ENCODE results near the gene DLX2. TPM values are rescaled to one million over a fixed set of nuclear protein-coding genes. Genes with fewer than 3 reads are reported as not detected.

Gene DLX2
- total RNA-seq, 1 experiment from 2014 or later, result 0.76 TPM

DNA sequence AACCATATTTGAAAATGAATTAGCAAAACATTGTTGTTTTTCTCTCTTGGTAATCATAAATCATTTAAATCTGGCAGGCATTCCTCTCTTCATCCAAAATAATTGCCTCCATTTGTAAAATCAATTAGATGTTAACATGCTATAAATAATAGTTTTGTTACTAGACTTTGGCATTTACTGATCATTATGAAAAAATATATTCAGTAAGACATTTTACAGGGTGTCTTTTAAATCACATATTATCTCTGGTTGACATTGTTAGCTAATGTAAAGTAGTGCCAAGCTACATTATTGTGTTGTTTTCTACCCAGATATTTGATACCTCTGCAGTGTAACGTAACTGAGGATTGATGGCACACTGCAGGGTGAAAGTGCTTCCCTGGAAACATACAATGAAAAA lies 49.2 kb downstream of the DLX2 start:
- Histone ChIP-seq H3K27me3 (ENCODE audit: insufficient read depth, low read depth) (no peaks in the 10 kb centered on the region), H3F3A (ENCODE audit: insufficient read depth, low read depth) (no peaks in the 10 kb centered on the region), H3K4me3 (no peak overlapping the region), H3K4me1 (replicated peaks; ENCODE audit: insufficient read depth) (no peaks in the 10 kb centered on the region), H3K79me2 (ENCODE audit: low read depth) (no peaks in the 10 kb centered on the region), H3K9me3 (ENCODE audit: insufficient read depth, low read depth) (no peaks in the 10 kb centered on the region), H4K20me1 (ENCODE audit: insufficient read depth) (no peaks in the 10 kb centered on the region), H2AFZ (no peak overlapping the region), H3K4me2 (no peak overlapping the region), H3K27ac (no peak overlapping the region), H3K9me2 (ENCODE audit: insufficient read depth) (no peaks in the 10 kb centered on the region), H3K36me3 (ENCODE audit: low read depth) (no peaks in the 10 kb centered on the region)
- intact Hi-C loops (cut with micrococcal nuclease; ENCODE audit: unreplicated experiment), result no loop called here
- TF ChIP-seq EZH2 (IDR thresholded peaks at IDR 0.05; ENCODE audit: low read depth), result no peak
- TF ChIP-seq, protein P1, sequence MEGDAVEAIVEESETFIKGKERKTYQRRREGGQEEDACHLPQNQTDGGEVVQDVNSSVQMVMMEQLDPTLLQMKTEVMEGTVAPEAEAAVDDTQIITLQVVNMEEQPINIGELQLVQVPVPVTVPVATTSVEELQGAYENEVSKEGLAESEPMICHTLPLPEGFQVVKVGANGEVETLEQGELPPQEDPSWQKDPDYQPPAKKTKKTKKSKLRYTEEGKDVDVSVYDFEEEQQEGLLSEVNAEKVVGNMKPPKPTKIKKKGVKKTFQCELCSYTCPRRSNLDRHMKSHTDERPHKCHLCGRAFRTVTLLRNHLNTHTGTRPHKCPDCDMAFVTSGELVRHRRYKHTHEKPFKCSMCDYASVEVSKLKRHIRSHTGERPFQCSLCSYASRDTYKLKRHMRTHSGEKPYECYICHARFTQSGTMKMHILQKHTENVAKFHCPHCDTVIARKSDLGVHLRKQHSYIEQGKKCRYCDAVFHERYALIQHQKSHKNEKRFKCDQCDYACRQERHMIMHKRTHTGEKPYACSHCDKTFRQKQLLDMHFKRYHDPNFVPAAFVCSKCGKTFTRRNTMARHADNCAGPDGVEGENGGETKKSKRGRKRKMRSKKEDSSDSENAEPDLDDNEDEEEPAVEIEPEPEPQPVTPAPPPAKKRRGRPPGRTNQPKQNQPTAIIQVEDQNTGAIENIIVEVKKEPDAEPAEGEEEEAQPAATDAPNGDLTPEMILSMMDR (conservative IDR thresholded peaks at IDR 0.05), result no peak
- ChIA-PET POLR2A (ENCODE audit: unreplicated experiment) (no interaction called here), CTCF (interaction anchor here (0.6 kb wide), 1 partner anchor 24 kb away, joined by 4 read pairs; no protein-coding TSS in a partner anchor)
- no peak for DNase-seq
- BruUV-seq (replicated peaks), result no TSS peak

GRCh38 chr2:172052000-172052983 lies 50.4 kb downstream of the DLX2 start:
- ChIA-PET CTCF (interaction anchor here (0.5 to 0.6 kb wide), 3 partner anchors 103 to 472 kb away, joined by 3 to 4 read pairs (median 3); no protein-coding TSS in a partner anchor), POLR2A (ENCODE audit: unreplicated experiment) (no interaction called here)
- H3F3A ChIP-seq (ENCODE audit: insufficient read depth, low read depth), result no peaks in the 10 kb centered on the region
- DNase-seq, result no peak
- H3K4me3 ChIP-seq, result no peak overlapping the region
- TF ChIP-seq, protein P1 (conservative IDR thresholded peaks at IDR 0.05), result no peak
- no peak for TF ChIP-seq EZH2 (IDR thresholded peaks at IDR 0.05; ENCODE audit: low read depth)
- H2AFZ ChIP-seq, result no peak overlapping the region
- no peak overlapping the region for H3K27ac ChIP-seq
- H3K36me3 ChIP-seq (ENCODE audit: low read depth), result no peaks in the 10 kb centered on the region
- no peaks in the 10 kb centered on the region for H4K20me1 ChIP-seq (ENCODE audit: insufficient read depth)
- no peaks in the 10 kb centered on the region for H3K9me2 ChIP-seq (ENCODE audit: insufficient read depth)
- H3K4me1 ChIP-seq (replicated peaks; ENCODE audit: insufficient read depth), result no peaks in the 10 kb centered on the region
- BruUV-seq (replicated peaks), result no TSS peak
- no peaks in the 10 kb centered on the region for H3K9me3 ChIP-seq (ENCODE audit: insufficient read depth, low read depth)
- intact Hi-C loops (cut with micrococcal nuclease; ENCODE audit: unreplicated experiment), result no loop called here
- H3K27me3 ChIP-seq (ENCODE audit: insufficient read depth, low read depth), result no peaks in the 10 kb centered on the region
- H3K79me2 ChIP-seq (ENCODE audit: low read depth), result no peaks in the 10 kb centered on the region
- no peak overlapping the region for H3K4me2 ChIP-seq

DNA sequence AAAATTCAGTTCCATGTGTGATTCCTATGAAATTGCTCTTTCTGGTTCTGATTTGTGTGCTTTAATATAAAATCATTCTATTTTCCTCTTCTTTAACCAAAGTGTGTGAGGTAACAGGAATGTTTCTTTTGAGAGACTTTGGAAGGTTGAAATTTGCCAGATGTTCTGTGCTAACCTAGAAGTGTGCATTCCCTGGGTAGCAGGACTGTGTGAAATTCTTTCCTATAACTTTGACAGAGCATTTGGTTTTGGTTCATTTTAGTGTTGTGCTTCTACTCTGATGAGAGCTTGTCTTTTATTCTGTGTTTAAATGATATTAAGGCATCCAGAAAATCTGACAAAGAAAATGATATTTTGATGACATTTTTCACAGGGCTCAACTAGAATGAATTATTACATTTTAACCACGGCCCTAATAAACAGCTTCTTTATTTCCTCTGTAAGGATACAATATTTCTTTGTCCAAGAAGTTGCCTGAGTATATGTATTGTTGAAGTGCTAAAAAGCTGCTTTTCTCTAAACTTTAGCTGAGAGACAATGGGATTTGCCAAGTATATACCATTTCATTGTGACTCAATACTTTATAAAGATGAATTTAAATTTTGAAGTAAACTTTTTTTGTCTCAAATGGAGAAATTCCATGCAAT lies 52.1 kb downstream of the DLX2 start:
- Histone ChIP-seq H3K36me3 (ENCODE audit: low read depth) (no peaks in the 10 kb centered on the region), H4K20me1 (ENCODE audit: insufficient read depth) (no peaks in the 10 kb centered on the region), H3K4me3 (no peak overlapping the region), H3K9me2 (ENCODE audit: insufficient read depth) (no peaks in the 10 kb centered on the region), H3K4me1 (replicated peaks; ENCODE audit: insufficient read depth) (peaks cover 12% of the 10 kb centered on the region; the same call in 1 of the 2 replicates), H3K27ac (no peak overlapping the region), H3K27me3 (ENCODE audit: insufficient read depth, low read depth) (no peaks in the 10 kb centered on the region), H3K79me2 (ENCODE audit: low read depth) (no peaks in the 10 kb centered on the region), H3K9me3 (ENCODE audit: insufficient read depth, low read depth) (no peaks in the 10 kb centered on the region), H3K4me2 (no peak overlapping the region), H3F3A (ENCODE audit: insufficient read depth, low read depth) (no peaks in the 10 kb centered on the region), H2AFZ (no peak overlapping the region)
- DNase-seq, result no peak
- TF ChIP-seq EZH2 (IDR thresholded peaks at IDR 0.05; ENCODE audit: low read depth), result no peak
- TF ChIP-seq, protein P1 (conservative IDR thresholded peaks at IDR 0.05), result no peak
- CTCF ChIA-PET, result no interaction called here
- intact Hi-C loops (cut with micrococcal nuclease; ENCODE audit: unreplicated experiment), result no loop called here
- no TSS peak for BruUV-seq (replicated peaks)
- POLR2A ChIA-PET (ENCODE audit: unreplicated experiment), result no interaction called here

Data from PC-9 (cell line).